Measurements from ENCODE around the gene TRMT61A. TPM values are rescaled to one million over a fixed set of nuclear protein-coding genes. Genes with fewer than 3 reads are reported as not detected.

The TRMT61A gene
- total and polyA plus RNA-seq, 2 of the 13 experiments (the other 11 are each of a cell fraction or from before 2014, with no cell fraction given) = 6.5 to 13.6 TPM

DNA sequence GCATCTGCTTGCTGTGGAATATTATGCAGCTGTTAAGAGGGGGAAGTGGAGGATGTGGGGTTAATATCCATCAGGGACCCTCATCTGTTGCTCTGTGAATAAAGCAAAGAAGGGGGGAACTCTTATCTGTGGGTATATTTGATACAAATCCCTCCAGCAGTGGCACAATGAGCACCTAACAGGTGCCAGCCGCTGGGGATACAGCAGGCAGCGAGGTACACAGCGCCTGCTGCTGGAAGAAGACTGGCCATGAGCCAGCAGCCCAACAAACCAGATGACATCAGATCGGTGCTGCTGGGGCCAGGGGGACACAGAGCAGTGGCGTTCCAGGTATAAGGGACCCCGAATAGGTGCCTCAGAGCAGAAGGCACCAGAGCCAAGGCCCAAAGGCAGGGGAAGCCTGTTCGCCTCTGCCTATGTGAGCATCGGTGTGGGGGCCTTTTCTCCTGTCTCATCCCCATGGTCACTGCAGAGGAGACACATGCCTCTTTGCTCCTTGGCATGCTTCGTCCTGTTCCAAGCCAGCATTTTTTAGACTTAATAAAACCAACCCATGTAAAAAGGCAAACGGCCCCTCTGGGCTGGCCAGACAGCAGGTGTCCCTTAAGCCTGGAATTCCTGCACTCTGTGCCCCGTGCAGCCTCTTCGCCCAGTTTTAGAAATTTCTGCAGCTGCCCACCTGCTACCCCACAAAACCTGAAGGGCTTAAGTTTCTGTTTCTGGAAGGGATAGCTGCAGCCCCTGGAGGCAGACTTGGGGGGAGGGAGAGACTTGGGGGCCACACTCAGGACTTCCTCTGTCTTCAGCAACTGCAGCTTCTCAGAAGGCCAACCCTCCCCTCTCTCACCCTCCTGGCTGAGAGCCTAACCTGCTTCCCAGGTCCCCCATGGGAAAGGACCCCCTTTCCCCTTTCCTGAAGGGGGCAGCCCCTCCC, 4.7 kb upstream of the TRMT61A start (continued):
- TF ChIP-seq ZSCAN22 (CRISPR knock-in tag; IDR thresholded peaks at IDR 0.05) (no peak), ZNF766 (CRISPR knock-in tag; IDR thresholded peaks at IDR 0.05; ENCODE audit: borderline replicate concordance) (0 out of 2 replicates have a peak, but pooled peaks have one; percentile 33), ZBTB49 (CRISPR knock-in tag; IDR thresholded peaks at IDR 0.05; ENCODE audit: borderline replicate concordance) (no peak), ZNF234 (CRISPR knock-in tag; conservative IDR thresholded peaks at IDR 0.05) (no peak), CHCHD3 (CRISPR knock-in tag; IDR thresholded peaks at IDR 0.05) (no peak), ZFP37 (CRISPR knock-in tag; IDR thresholded peaks at IDR 0.05; ENCODE audit: borderline replicate concordance) (no peak), GTF3A (CRISPR knock-in tag; conservative IDR thresholded peaks at IDR 0.05) (no peak), SOX5 (CRISPR knock-in tag; IDR thresholded peaks at IDR 0.05; ENCODE audit: borderline replicate concordance) (no peak), NFKBIZ (CRISPR knock-in tag; IDR thresholded peaks at IDR 0.05) (no peak), ZNF251 (CRISPR knock-in tag; IDR thresholded peaks at IDR 0.05) (no peak), ZNF580 (CRISPR knock-in tag; IDR thresholded peaks at IDR 0.05; ENCODE audit: borderline replicate concordance, low read depth) (no peak), PHF20 (CRISPR knock-in tag; IDR thresholded peaks at IDR 0.05) (no peak), ZNF557 (CRISPR knock-in tag; IDR thresholded peaks at IDR 0.05) (no peak), MEF2D (CRISPR knock-in tag; IDR thresholded peaks at IDR 0.05) (no peak)
- TF ChIP-seq, protein P1, sequence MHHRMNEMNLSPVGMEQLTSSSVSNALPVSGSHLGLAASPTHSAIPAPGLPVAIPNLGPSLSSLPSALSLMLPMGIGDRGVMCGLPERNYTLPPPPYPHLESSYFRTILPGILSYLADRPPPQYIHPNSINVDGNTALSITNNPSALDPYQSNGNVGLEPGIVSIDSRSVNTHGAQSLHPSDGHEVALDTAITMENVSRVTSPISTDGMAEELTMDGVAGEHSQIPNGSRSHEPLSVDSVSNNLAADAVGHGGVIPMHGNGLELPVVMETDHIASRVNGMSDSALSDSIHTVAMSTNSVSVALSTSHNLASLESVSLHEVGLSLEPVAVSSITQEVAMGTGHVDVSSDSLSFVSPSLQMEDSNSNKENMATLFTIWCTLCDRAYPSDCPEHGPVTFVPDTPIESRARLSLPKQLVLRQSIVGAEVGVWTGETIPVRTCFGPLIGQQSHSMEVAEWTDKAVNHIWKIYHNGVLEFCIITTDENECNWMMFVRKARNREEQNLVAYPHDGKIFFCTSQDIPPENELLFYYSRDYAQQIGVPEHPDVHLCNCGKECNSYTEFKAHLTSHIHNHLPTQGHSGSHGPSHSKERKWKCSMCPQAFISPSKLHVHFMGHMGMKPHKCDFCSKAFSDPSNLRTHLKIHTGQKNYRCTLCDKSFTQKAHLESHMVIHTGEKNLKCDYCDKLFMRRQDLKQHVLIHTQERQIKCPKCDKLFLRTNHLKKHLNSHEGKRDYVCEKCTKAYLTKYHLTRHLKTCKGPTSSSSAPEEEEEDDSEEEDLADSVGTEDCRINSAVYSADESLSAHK (CRISPR knock-in tag; IDR thresholded peaks at IDR 0.05; ENCODE audit: borderline replicate concordance) = no peak
- TF ChIP-seq, protein P2, sequence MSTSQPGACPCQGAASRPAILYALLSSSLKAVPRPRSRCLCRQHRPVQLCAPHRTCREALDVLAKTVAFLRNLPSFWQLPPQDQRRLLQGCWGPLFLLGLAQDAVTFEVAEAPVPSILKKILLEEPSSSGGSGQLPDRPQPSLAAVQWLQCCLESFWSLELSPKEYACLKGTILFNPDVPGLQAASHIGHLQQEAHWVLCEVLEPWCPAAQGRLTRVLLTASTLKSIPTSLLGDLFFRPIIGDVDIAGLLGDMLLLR (CRISPR knock-in tag; IDR thresholded peaks at IDR 0.05) = no peak
- TF ChIP-seq, protein P3, sequence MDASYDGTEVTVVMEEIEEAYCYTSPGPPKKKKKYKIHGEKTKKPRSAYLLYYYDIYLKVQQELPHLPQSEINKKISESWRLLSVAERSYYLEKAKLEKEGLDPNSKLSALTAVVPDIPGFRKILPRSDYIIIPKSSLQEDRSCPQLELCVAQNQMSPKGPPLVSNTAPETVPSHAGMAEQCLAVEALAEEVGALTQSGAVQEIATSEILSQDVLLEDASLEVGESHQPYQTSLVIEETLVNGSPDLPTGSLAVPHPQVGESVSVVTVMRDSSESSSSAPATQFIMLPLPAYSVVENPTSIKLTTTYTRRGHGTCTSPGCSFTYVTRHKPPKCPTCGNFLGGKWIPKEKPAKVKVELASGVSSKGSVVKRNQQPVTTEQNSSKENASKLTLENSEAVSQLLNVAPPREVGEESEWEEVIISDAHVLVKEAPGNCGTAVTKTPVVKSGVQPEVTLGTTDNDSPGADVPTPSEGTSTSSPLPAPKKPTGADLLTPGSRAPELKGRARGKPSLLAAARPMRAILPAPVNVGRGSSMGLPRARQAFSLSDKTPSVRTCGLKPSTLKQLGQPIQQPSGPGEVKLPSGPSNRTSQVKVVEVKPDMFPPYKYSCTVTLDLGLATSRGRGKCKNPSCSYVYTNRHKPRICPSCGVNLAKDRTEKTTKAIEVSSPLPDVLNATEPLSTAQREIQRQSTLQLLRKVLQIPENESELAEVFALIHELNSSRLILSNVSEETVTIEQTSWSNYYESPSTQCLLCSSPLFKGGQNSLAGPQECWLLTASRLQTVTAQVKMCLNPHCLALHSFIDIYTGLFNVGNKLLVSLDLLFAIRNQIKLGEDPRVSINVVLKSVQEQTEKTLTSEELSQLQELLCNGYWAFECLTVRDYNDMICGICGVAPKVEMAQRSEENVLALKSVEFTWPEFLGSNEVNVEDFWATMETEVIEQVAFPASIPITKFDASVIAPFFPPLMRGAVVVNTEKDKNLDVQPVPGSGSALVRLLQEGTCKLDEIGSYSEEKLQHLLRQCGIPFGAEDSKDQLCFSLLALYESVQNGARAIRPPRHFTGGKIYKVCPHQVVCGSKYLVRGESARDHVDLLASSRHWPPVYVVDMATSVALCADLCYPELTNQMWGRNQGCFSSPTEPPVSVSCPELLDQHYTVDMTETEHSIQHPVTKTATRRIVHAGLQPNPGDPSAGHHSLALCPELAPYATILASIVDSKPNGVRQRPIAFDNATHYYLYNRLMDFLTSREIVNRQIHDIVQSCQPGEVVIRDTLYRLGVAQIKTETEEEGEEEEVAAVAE (CRISPR knock-in tag; IDR thresholded peaks at IDR 0.05; ENCODE audit: borderline replicate concordance) = no peak
